Endothelial cell of hepatic sinusoid (primary cell): ENCODE data around the gene HINT3.

Experiments used
- in situ Hi-C: cut with HindIII; loops from 2 replicates; pipeline ENCODE4 v1.10.0; 2017; ENCODE audit warnings: low sequenced_read_pairs

HINT3 gene

GRCh38 chr6:125994670-125995488 lies 38.3 kb downstream of the HINT3 start:
- in situ Hi-C loops = no loop called here

GRCh38 chr6:125995972-125996580 lies 39.5 kb downstream of the HINT3 start:
- in situ Hi-C loops = no loop called here

GRCh38 chr6:126002755-126003679 lies 46.4 kb downstream of the HINT3 start:
- in situ Hi-C loops = loop anchor here (25.0 kb wide), 1 partner anchor 309 kb away; no protein-coding TSS in a partner anchor

GRCh38 chr6:126007800-126008199 lies 51.2 kb downstream of the HINT3 start:
- in situ Hi-C loops = loop anchor here (25.0 kb wide), 1 partner anchor 305 kb away; no protein-coding TSS in a partner anchor

- in situ Hi-C loops = loop anchor here (25.0 kb wide), 1 partner anchor 302 kb away; no protein-coding TSS in a partner anchor
Observed at GRCh38 chr6:126010040-126010439, 53.5 kb downstream of the HINT3 start.

GRCh38 chr6:126015863-126016262 lies 59.3 kb downstream of the HINT3 start:
- in situ Hi-C loops = loop anchor here (25.0 kb wide), 1 partner anchor 296 kb away; no protein-coding TSS in a partner anchor

- in situ Hi-C loops = loop anchor here (25.0 kb wide), 1 partner anchor 296 kb away; no protein-coding TSS in a partner anchor
Observed at GRCh38 chr6:126016591-126016990, 60.0 kb downstream of the HINT3 start.

GRCh38 chr6:126017668-126018067 lies 61.1 kb downstream of the HINT3 start:
- in situ Hi-C loops = loop anchor here (25.0 kb wide), 1 partner anchor 295 kb away; no protein-coding TSS in a partner anchor

GRCh38 chr6:126020305-126021050 lies 63.9 kb downstream of the HINT3 start:
- in situ Hi-C loops = loop anchor here (25.0 kb wide), 1 partner anchor 292 kb away; no protein-coding TSS in a partner anchor

- in situ Hi-C loops = loop anchor here (25.0 kb wide), 1 partner anchor 289 kb away; no protein-coding TSS in a partner anchor
Observed at GRCh38 chr6:126023474-126023873, 66.9 kb downstream of the HINT3 start.

GRCh38 chr6:126026001-126026400 lies 69.4 kb downstream of the HINT3 start:
- in situ Hi-C loops = no loop called here

- in situ Hi-C loops = no loop called here
Observed at GRCh38 chr6:126027601-126028000, 71.0 kb downstream of the HINT3 start.
